ENCODE data around the gene NFIB. TPM values are rescaled to one million over a fixed set of nuclear protein-coding genes. Genes with fewer than 3 reads are reported as not detected.

NFIB gene
- polyA plus RNA-seq, 1 experiment, result 0.47 TPM

GRCh38 chr9:14193328-14193990, 120.5 kb downstream of the NFIB start:
- no peak for DNase-seq (ENCODE audit: low read depth)
- Histone ChIP-seq H3K27me3 (ENCODE audit: control insufficient read depth, insufficient read depth, low read length) (no peaks in the 10 kb centered on the region), H3K4me3 (ENCODE audit: low read depth, low read length) (no peak overlapping the region), H3K36me3 (ENCODE audit: control insufficient read depth, insufficient read depth, low read length) (no peaks in the 10 kb centered on the region)
- ChIA-PET POLR2A (no interaction called here), CTCF (no interaction called here)
- TF ChIP-seq CTCF (IDR thresholded peaks at IDR 0.05; ENCODE audit: insufficient read depth, low read depth, low read length), result no peak

- H3K36me3 ChIP-seq (ENCODE audit: control insufficient read depth, insufficient read depth, low read length), result no peaks in the 10 kb centered on the region
- ChIA-PET POLR2A (no interaction called here), CTCF (no interaction called here)
- H3K27me3 ChIP-seq (ENCODE audit: control insufficient read depth, insufficient read depth, low read length), result no peaks in the 10 kb centered on the region
- no peak for DNase-seq (ENCODE audit: low read depth)
- H3K4me3 ChIP-seq (ENCODE audit: low read depth, low read length), result no peak overlapping the region
- no peak for TF ChIP-seq CTCF (IDR thresholded peaks at IDR 0.05; ENCODE audit: insufficient read depth, low read depth, low read length)
These were observed 121.4 kb downstream of the NFIB start for GRCh38 chr9:14192556-14192955.

GRCh38 chr9:14191512-14191911, 122.4 kb downstream of the NFIB start:
- no peak for DNase-seq (ENCODE audit: low read depth)
- no peaks in the 10 kb centered on the region for H3K27me3 ChIP-seq (ENCODE audit: control insufficient read depth, insufficient read depth, low read length)
- POLR2A ChIA-PET, result no interaction called here
- no peak for TF ChIP-seq CTCF (IDR thresholded peaks at IDR 0.05; ENCODE audit: insufficient read depth, low read depth, low read length)
- no peaks in the 10 kb centered on the region for H3K36me3 ChIP-seq (ENCODE audit: control insufficient read depth, insufficient read depth, low read length)
- H3K4me3 ChIP-seq (ENCODE audit: low read depth, low read length), result no peak overlapping the region
- CTCF ChIA-PET, result no interaction called here

- H3K36me3 ChIP-seq (ENCODE audit: control insufficient read depth, insufficient read depth, low read length), result no peaks in the 10 kb centered on the region
- CTCF ChIA-PET, result no interaction called here
- H3K27me3 ChIP-seq (ENCODE audit: control insufficient read depth, insufficient read depth, low read length), result no peaks in the 10 kb centered on the region
- no peak overlapping the region for H3K4me3 ChIP-seq (ENCODE audit: low read depth, low read length)
- no peak for TF ChIP-seq CTCF (IDR thresholded peaks at IDR 0.05; ENCODE audit: insufficient read depth, low read depth, low read length)
- no peak for DNase-seq (ENCODE audit: low read depth)
- POLR2A ChIA-PET, result interaction anchor here (0.6 kb wide), 1 partner anchor 366 kb away, joined by 3 read pairs; no protein-coding TSS in a partner anchor
These were observed 123.7 kb downstream of the NFIB start for GRCh38 chr9:14190240-14190639.

- CTCF ChIA-PET, result no interaction called here
- H3K27me3 ChIP-seq (ENCODE audit: control insufficient read depth, insufficient read depth, low read length), result no peaks in the 10 kb centered on the region
- POLR2A ChIA-PET, result no interaction called here
- no peak for TF ChIP-seq CTCF (IDR thresholded peaks at IDR 0.05; ENCODE audit: insufficient read depth, low read depth, low read length)
- H3K36me3 ChIP-seq (ENCODE audit: control insufficient read depth, insufficient read depth, low read length), result no peaks in the 10 kb centered on the region
- no peak for DNase-seq (ENCODE audit: low read depth)
- H3K4me3 ChIP-seq (ENCODE audit: low read depth, low read length), result no peak overlapping the region
These were observed 124.4 kb downstream of the NFIB start for GRCh38 chr9:14189578-14189977.

Measured in BJ (cell line).